Sigmoid colon (tissue), 4 donors: ENCODE measurements around the gene PRDM10.

Experiments used
- EP300 ChIP-seq, 4 donors: sonication (generic); formaldehyde crosslinking; IDR thresholded peaks; one replicate each; pipeline ENCODE4 v1.6.1; 2017; ENCODE audit warnings: antibody characterized with exemption in 4 of 4
- TF ChIP-seq, protein P1 (sequence below), 4 experiments: fragments of 450-650 bp in 3 of 4; fragments of 200-600 bp in 1 of 4; IDR thresholded peaks; one replicate each; pipeline ENCODE4 v1.5.1; 2016 to 2019; ENCODE audit warnings: antibody characterized with exemption in 4 of 4, mild to moderate bottlenecking in 3 of 4, moderate library complexity in 2 of 4

DNA sequence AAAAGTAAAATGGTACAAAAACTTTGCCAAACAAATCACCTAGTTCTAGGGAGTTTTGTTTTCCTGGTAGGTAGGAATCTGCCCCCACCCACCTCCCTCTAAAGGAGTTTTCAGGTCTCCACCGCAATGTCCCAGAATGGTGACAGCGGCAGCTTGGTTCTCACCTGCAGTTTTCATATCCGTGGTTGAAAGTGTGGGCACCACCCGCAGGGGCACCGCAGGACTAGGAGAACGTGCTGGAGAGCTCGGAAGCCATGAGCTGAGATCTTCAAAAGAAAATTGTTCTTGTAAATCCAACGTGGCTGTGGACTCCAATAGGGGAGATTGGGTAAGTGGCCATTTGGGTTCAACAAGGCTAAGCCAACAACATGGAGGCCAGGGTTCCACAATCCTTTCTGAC lies 118.1 kb downstream of the PRDM10 start:
- TF ChIP-seq EP300 (IDR thresholded peaks at IDR 0.05): no peak
- TF ChIP-seq, protein P1, sequence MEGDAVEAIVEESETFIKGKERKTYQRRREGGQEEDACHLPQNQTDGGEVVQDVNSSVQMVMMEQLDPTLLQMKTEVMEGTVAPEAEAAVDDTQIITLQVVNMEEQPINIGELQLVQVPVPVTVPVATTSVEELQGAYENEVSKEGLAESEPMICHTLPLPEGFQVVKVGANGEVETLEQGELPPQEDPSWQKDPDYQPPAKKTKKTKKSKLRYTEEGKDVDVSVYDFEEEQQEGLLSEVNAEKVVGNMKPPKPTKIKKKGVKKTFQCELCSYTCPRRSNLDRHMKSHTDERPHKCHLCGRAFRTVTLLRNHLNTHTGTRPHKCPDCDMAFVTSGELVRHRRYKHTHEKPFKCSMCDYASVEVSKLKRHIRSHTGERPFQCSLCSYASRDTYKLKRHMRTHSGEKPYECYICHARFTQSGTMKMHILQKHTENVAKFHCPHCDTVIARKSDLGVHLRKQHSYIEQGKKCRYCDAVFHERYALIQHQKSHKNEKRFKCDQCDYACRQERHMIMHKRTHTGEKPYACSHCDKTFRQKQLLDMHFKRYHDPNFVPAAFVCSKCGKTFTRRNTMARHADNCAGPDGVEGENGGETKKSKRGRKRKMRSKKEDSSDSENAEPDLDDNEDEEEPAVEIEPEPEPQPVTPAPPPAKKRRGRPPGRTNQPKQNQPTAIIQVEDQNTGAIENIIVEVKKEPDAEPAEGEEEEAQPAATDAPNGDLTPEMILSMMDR (IDR thresholded peaks at IDR 0.05): no peak
